Measurements from ENCODE around the gene EVI2A.

- TF ChIP-seq CTCF (IDR thresholded peaks at IDR 0.05; ENCODE audit: low read depth, low read length) = no peak
- TF ChIP-seq EZH2phosphoT487 (IDR thresholded peaks at IDR 0.05; ENCODE audit: low read depth) = no peak
These were observed 47.2 kb downstream of the EVI2A start for GRCh38 chr17:31274252-31274651.

All from OCI-LY3 (cell line).